ENCODE measurements around the gene TAT.
"Not testable (repeated sequence)": the region's sequence is repeated elsewhere in the genome, so short reads cannot be mapped to it uniquely, and the experiment has no call there.

TAT gene

GRCh38 chr16:71584543-71585317 lies 7.8 kb upstream of the TAT start:
- DNase-seq = no peak

GRCh38 chr16:71582553-71582848 lies 5.6 kb upstream of the TAT start:
- DNase-seq = not testable (repeated sequence)

GRCh38 chr16:71574702-71575101 lies 2.2 kb downstream of the TAT start:
- DNase-seq = no peak

GRCh38 chr16:71573387-71574094 lies 3.4 kb downstream of the TAT start:
- DNase-seq = no peak

GRCh38 chr16:71572497-71573116 lies 4.3 kb downstream of the TAT start:
- no peak for DNase-seq

GRCh38 chr16:71570144-71570543 lies 6.7 kb downstream of the TAT start:
- DNase-seq = no peak

GRCh38 chr16:71569621-71570020 lies 7.3 kb downstream of the TAT start:
- DNase-seq = no peak

GRCh38 chr16:71568551-71568950 lies 8.3 kb downstream of the TAT start:
- DNase-seq = no peak

GRCh38 chr16:71567931-71568330 lies 9.0 kb downstream of the TAT start:
- no peak for DNase-seq

- no peak for DNase-seq
Observed at GRCh38 chr16:71565812-71566700, 10.8 kb downstream of the TAT start.

- DNase-seq = no peak
Observed at GRCh38 chr16:71564335-71564967, 12.4 kb downstream of the TAT start.

GRCh38 chr16:71562552-71562951 lies 14.3 kb downstream of the TAT start:
- no peak for DNase-seq

- not testable (repeated sequence) for DNase-seq
Observed at GRCh38 chr16:71561886-71562285, 15.0 kb downstream of the TAT start.

GRCh38 chr16:71559855-71560254 lies 17.0 kb downstream of the TAT start:
- DNase-seq = no peak

- DNase-seq = no peak
Observed at GRCh38 chr16:71557954-71558582, 18.8 kb downstream of the TAT start.

GRCh38 chr16:71557299-71557698 lies 19.6 kb downstream of the TAT start:
- no peak for DNase-seq

GRCh38 chr16:71555230-71555891 lies 21.5 kb downstream of the TAT start:
- no peak for DNase-seq

- DNase-seq = peak; percentile 6 to 17
Observed at GRCh38 chr16:71552698-71553503, 24.0 kb downstream of the TAT start.

GRCh38 chr16:71547168-71547567 lies 29.7 kb downstream of the TAT start:
- DNase-seq = no peak

- peak; percentile 20 to 57 for DNase-seq
Observed at GRCh38 chr16:71542377-71542776, 34.5 kb downstream of the TAT start.

GRCh38 chr16:71537643-71538042 lies 39.2 kb downstream of the TAT start:
- DNase-seq = peak; percentile 10 to 52
